SK-N-SH (cell line): ENCODE results near the gene ITGA1. TPM values are rescaled to one million over a fixed set of nuclear protein-coding genes. Genes with fewer than 3 reads are reported as not detected.

Experiments used
- CTCF ChIA-PET: fragments of 300-600, 350-600 bp; formaldehyde crosslinking; extraction: SDS; loops from one replicate; lab custom pipeline; 2021; lab: Yijun Ruan, JAX
- POLR2A ChIA-PET: fragments of 350-600 bp; sonication (Branson Sonifier 250); formaldehyde crosslinking; extraction: SDS; loops from one replicate; lab custom pipeline; 2020; ENCODE audit warnings: antibody characterized with exemption, inconsistent platforms; lab: Yijun Ruan, JAX
- DNase-seq: peaks from one replicate; pipeline ENCODE4 v3.0.0; 2012
- H2AFZ ChIP-seq: fragments of 200-600 bp; sonication (generic); 2 replicates; pipeline ENCODE4 v1.8.1; 2016; ENCODE audit warnings: antibody characterized with exemption, mild to moderate bottlenecking, low read depth
- H3F3A ChIP-seq: fragments of 200-600 bp; sonication (generic); replicated peaks from 2 replicates; pipeline ENCODE3; 2016; ENCODE audit warnings: antibody characterized with exemption, mild to moderate bottlenecking; ENCODE audit not compliant: insufficient read depth
- H3K27ac ChIP-seq, 2 experiments: fragments of 200-500 bp in 1 of 2; fragments of 200-600 bp in 1 of 2; sonication (Bioruptor generic) in 1 of 2; sonication (generic), shearing (Covaris generic) in 1 of 2; 2 replicates each; pipeline versions ENCODE4 v1.5.1 to v1.6.1; 2014 to 2016; ENCODE audit warnings: low read depth in 2 of 2, inconsistent platforms in 1 of 2, low read length in 1 of 2, mild to moderate bottlenecking in 1 of 2, mixed read lengths in 1 of 2
- H3K27me3 ChIP-seq: fragments of 200-600 bp; sonication (generic), shearing (Covaris generic); 2 replicates; pipeline ENCODE4 v1.6.1; 2016; ENCODE audit warnings: mixed run types; ENCODE audit not compliant: insufficient read depth
- H3K36me3 ChIP-seq, 2 experiments: fragments of 200-500 bp in 1 of 2; fragments of 200-600 bp in 1 of 2; sonication (Bioruptor generic) in 1 of 2; sonication (generic) in 1 of 2; replicated peaks in 1 of 2; 2 replicates each; pipeline versions ENCODE3 to v1.5.1; 2014 to 2016; ENCODE audit warnings: low read length in 1 of 2, mild to moderate bottlenecking in 1 of 2; ENCODE audit not compliant: insufficient read depth in 2 of 2, control insufficient read depth in 1 of 2
- H3K4me1 ChIP-seq, 2 experiments: fragments of 200-500 bp in 1 of 2; fragments of 200-600 bp in 1 of 2; sonication (Bioruptor generic) in 1 of 2; sonication (generic), shearing (Covaris generic) in 1 of 2; 2 replicates each; pipeline versions ENCODE4 v1.5.1 to v1.6.1; 2014 to 2016; ENCODE audit warnings: low read depth in 1 of 2, low read length in 1 of 2, mixed run types in 1 of 2; ENCODE audit not compliant: insufficient read depth in 2 of 2, control insufficient read depth in 1 of 2
- H3K4me2 ChIP-seq: fragments of 200-600 bp; sonication (generic), shearing (Covaris generic); 2 replicates; pipeline ENCODE4 v1.6.1; 2017; ENCODE audit warnings: mixed run types
- H3K4me3 ChIP-seq, 2 experiments: fragments of 200-500 bp in 1 of 2; fragments of 200-600 bp in 1 of 2; sonication (Bioruptor generic) in 1 of 2; sonication (generic), shearing (Covaris generic) in 1 of 2; 2 replicates each; pipeline versions ENCODE4 v1.5.1 to v1.8.1; 2014 to 2016; ENCODE audit warnings: low read depth in 2 of 2, inconsistent platforms in 1 of 2, low read length in 1 of 2, mild to moderate bottlenecking in 1 of 2, mixed read lengths in 1 of 2, moderate library complexity in 1 of 2
- H3K79me2 ChIP-seq: fragments of 200-600 bp; sonication (generic); 2 replicates; pipeline ENCODE4 v1.8.1; 2017; ENCODE audit warnings: mild to moderate bottlenecking; ENCODE audit not compliant: insufficient read depth
- H3K9ac ChIP-seq: fragments of 200-600 bp; sonication (generic); 2 replicates; pipeline ENCODE4 v1.6.1; 2017; ENCODE audit warnings: mixed run types
- H3K9me2 ChIP-seq: fragments of 200-600 bp; sonication (generic); 2 replicates; pipeline ENCODE4 v1.6.1; 2017; ENCODE audit warnings: mixed run types
- H3K9me3 ChIP-seq: fragments of 200-600 bp; sonication (generic); 2 replicates; pipeline ENCODE4 v1.6.1; 2017; ENCODE audit warnings: mixed run types, mild to moderate bottlenecking, moderate library complexity
- H4K20me1 ChIP-seq: fragments of 200-600 bp; sonication (generic); 2 replicates; pipeline ENCODE4 v1.6.1; 2017; ENCODE audit warnings: mild to moderate bottlenecking, mixed run types; ENCODE audit not compliant: insufficient read depth
- ELF1 ChIP-seq: IDR thresholded peaks from 2 replicates; pipeline ENCODE4 v1.4.0; 2012
- GATA2 ChIP-seq: sonication (generic); formaldehyde crosslinking; IDR thresholded peaks from 2 replicates; pipeline ENCODE4 v1.5.0; 2020; ENCODE audit warnings: mild to moderate bottlenecking, missing genetic modification reagents
- MXI1 ChIP-seq: IDR thresholded peaks from 2 replicates; pipeline ENCODE4 v1.6.1; 2012; ENCODE audit warnings: mild to moderate bottlenecking, low read depth, low read length, improper control_type of control experiment
- RFX5 ChIP-seq: IDR thresholded peaks from 2 replicates; pipeline ENCODE4 v1.6.1; 2012; ENCODE audit warnings: mild to moderate bottlenecking, improper control_type of control experiment, low read length
- SIN3A ChIP-seq: IDR thresholded peaks from 2 replicates; pipeline ENCODE4 v1.6.1; 2012; ENCODE audit warnings: low read depth, mild to moderate bottlenecking, low read length, moderate library complexity, borderline replicate concordance
- WGBS: methylation state at CpG from one replicate; pipeline ENCODE4 v1.1.6; 2017; ENCODE audit warnings: low lambda C conversion rate; 5-methylcytosine and 5-hydroxymethylcytosine counted together
- polyA plus RNA-seq, 3 experiments: library from polyadenylated mRNA; depleted of rRNA; stranded (reverse); fragments of >200 nt; gene quantifications; 2 replicates each; pipeline ENCODE4 v1.2.3, GENCODE V29; 2012
- TF ChIP-seq, protein P1 (sequence below): IDR thresholded peaks from 2 replicates; pipeline ENCODE4 v1.4.0; 2012; ENCODE audit warnings: low read depth
- TF ChIP-seq, protein P2 (sequence below): IDR thresholded peaks from 2 replicates; pipeline ENCODE4; 2012
- TF ChIP-seq, protein P3 (sequence below): fragments of 150-350 bp; IDR thresholded peaks from 2 replicates; pipeline ENCODE4 v1.6.1; 2016; ENCODE audit warnings: mild to moderate bottlenecking, low read depth, low read length
- TF ChIP-seq, protein P4 (sequence below): IDR thresholded peaks from 2 replicates; pipeline ENCODE4 v1.4.0; 2012; ENCODE audit warnings: low read depth, borderline replicate concordance

ITGA1 gene
- polyA plus RNA-seq, 1 of the 3 experiments (the other 2 are of a cell fraction): 7.7 TPM

DNA sequence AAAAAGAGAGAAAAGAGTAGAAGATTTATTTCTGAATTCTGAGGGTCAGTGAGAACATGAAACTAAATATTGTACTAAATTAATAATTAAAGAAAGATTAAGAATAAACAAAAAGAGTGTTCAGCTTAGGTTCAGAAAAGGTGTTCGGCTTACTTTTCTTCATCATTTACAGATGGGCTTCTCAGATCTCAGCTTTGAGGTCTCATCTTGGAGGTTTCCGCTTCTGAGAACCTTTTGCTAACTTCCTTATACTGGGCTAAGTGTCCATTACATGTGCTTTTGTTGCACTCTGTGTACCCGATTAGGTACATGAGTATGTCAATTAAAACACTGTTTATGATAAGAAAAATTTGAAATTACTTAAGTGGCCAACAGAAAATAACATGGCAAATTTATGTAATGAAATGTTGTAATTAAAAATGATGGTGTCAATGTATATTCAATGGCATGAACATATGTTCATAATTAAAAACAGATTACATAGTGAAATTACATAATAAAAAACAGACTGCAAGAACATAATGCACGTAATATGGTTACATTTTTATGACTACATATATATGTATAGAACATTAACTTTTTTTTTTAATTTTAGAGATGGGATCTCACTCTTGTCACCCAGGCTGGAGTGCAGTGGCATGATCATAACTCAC, 17.3 kb upstream of the ITGA1 start:
- H3K9me3 ChIP-seq: no peaks in the 10 kb centered on the region
- TF ChIP-seq, protein P1, sequence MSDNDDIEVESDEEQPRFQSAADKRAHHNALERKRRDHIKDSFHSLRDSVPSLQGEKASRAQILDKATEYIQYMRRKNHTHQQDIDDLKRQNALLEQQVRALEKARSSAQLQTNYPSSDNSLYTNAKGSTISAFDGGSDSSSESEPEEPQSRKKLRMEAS: no peak
- 0 out of 2 replicates have a peak, but pooled peaks have one; percentile 23 for TF ChIP-seq GATA2 (CRISPR knock-in tag)
- TF ChIP-seq, all 33 proteins: peak for 1
- H3K9me2 ChIP-seq: no peaks in the 10 kb centered on the region
- no peaks in the 10 kb centered on the region; a peak in 1 of 4 replicates for H3K4me1 ChIP-seq
- no peak overlapping the region for H3K27ac ChIP-seq
- WGBS: 87% methylated on average over 4 of the region's 4 CpGs
- H3K4me3 ChIP-seq: no peak overlapping the region
- no peak overlapping the region for H3K4me2 ChIP-seq
- no peaks in the 10 kb centered on the region for H4K20me1 ChIP-seq
- no peaks in the 10 kb centered on the region for H3K79me2 ChIP-seq
- no peak overlapping the region for H2AFZ ChIP-seq
- no peaks in the 10 kb centered on the region for H3K27me3 ChIP-seq
- H3F3A ChIP-seq: no peaks in the 10 kb centered on the region
- no peak for DNase-seq
- H3K9ac ChIP-seq: no peak overlapping the region
- CTCF ChIA-PET: no interaction called here
- no peaks in the 10 kb centered on the region for H3K36me3 ChIP-seq
- POLR2A ChIA-PET: no interaction called here

DNA sequence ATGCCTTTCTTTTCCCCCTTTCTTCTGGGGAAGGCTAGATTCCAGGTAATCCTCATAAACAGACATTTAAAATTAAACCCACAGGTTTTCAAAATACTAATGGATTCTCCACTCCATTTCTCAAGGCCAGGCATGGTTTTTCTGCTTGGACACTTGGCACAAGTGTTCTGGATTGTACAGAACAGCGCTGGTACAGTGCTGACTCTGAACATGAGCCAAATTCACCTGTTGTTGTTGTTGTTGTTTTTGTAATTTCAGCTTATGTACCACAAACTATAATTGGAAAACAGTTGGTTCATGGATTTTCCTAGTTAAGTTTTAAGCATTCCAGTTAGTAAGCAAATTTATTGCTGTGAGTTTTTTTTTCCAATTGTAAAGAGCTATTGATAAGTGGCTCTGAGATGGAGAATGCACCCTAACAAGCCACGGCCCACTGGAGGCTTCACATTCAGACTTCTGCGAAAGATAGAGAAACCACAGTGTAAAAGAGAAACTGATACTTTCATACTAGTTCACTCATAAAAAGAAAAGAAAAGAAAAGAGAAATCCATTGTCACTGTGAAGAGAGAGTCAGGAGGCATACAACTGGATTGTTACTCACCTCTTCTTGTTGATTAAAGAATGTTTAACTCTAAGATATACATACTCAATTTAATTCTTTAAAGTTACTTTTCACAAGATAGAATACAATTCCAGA, 16.2 kb upstream of the ITGA1 start:
- no peaks in the 10 kb centered on the region for H3K36me3 ChIP-seq
- H3K9me3 ChIP-seq: no peaks in the 10 kb centered on the region
- H3K79me2 ChIP-seq: no peaks in the 10 kb centered on the region
- no peaks in the 10 kb centered on the region for H3K27me3 ChIP-seq
- WGBS: 90% methylated on average over 3 of the region's 3 CpGs
- ChIA-PET CTCF (no interaction called here), POLR2A (no interaction called here)
- H3K27ac ChIP-seq: no peak overlapping the region
- no peak overlapping the region for H2AFZ ChIP-seq
- H4K20me1 ChIP-seq: no peaks in the 10 kb centered on the region
- H3K4me2 ChIP-seq: no peak overlapping the region
- no peaks in the 10 kb centered on the region; a peak in 1 of 4 replicates for H3K4me1 ChIP-seq
- no peaks in the 10 kb centered on the region for H3F3A ChIP-seq
- TF ChIP-seq SIN3A (no peak), MXI1 (no peak), ELF1 (no peak), RFX5 (no peak)
- TF ChIP-seq, protein P2, sequence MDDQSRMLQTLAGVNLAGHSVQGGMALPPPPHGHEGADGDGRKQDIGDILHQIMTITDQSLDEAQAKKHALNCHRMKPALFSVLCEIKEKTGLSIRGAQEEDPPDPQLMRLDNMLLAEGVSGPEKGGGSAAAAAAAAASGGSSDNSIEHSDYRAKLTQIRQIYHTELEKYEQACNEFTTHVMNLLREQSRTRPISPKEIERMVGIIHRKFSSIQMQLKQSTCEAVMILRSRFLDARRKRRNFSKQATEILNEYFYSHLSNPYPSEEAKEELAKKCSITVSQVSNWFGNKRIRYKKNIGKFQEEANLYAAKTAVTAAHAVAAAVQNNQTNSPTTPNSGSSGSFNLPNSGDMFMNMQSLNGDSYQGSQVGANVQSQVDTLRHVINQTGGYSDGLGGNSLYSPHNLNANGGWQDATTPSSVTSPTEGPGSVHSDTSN: no peak
- TF ChIP-seq, protein P3, sequence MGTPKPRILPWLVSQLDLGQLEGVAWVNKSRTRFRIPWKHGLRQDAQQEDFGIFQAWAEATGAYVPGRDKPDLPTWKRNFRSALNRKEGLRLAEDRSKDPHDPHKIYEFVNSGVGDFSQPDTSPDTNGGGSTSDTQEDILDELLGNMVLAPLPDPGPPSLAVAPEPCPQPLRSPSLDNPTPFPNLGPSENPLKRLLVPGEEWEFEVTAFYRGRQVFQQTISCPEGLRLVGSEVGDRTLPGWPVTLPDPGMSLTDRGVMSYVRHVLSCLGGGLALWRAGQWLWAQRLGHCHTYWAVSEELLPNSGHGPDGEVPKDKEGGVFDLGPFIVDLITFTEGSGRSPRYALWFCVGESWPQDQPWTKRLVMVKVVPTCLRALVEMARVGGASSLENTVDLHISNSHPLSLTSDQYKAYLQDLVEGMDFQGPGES: no peak
- TF ChIP-seq, protein P4, sequence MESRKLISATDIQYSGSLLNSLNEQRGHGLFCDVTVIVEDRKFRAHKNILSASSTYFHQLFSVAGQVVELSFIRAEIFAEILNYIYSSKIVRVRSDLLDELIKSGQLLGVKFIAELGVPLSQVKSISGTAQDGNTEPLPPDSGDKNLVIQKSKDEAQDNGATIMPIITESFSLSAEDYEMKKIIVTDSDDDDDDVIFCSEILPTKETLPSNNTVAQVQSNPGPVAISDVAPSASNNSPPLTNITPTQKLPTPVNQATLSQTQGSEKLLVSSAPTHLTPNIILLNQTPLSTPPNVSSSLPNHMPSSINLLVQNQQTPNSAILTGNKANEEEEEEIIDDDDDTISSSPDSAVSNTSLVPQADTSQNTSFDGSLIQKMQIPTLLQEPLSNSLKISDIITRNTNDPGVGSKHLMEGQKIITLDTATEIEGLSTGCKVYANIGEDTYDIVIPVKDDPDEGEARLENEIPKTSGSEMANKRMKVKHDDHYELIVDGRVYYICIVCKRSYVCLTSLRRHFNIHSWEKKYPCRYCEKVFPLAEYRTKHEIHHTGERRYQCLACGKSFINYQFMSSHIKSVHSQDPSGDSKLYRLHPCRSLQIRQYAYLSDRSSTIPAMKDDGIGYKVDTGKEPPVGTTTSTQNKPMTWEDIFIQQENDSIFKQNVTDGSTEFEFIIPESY: no peak
- no peak for DNase-seq
- no peak overlapping the region for H3K4me3 ChIP-seq
- H3K9ac ChIP-seq: no peak overlapping the region
- no peaks in the 10 kb centered on the region for H3K9me2 ChIP-seq
